HCT116 (cell line): ENCODE data around the gene PRDM12.

ENCODE experiments used
- CEBPB ChIP-seq: IDR thresholded peaks from 2 replicates; pipeline ENCODE4 v1.6.1; 2012; ENCODE audit warnings: low read depth
- CTCF ChIP-seq, 3 experiments: fragments of 200-600 bp in 1 of 3; sonication (generic) in 1 of 3; IDR thresholded peaks in 2 of 3; conservative IDR thresholded peaks in 1 of 3; 2 replicates each; pipeline ENCODE4 v1.5.1; 2012 to 2017; ENCODE audit warnings: low read depth in 2 of 3, low read length in 2 of 3, antibody characterized with exemption in 1 of 3, borderline replicate concordance in 1 of 3, control low read depth in 1 of 3, mild to moderate bottlenecking in 1 of 3, mixed read lengths in 1 of 3, mixed run types in 1 of 3, moderate library complexity in 1 of 3; ENCODE audit not compliant: insufficient read depth in 1 of 3
- EGR1 ChIP-seq: IDR thresholded peaks from 2 replicates; pipeline ENCODE4 v1.6.1; 2012; ENCODE audit warnings: low read depth
- EZH2 ChIP-seq: fragments of 200-600 bp; sonication (generic); IDR thresholded peaks from 2 replicates; pipeline ENCODE4 v1.6.1; 2017; ENCODE audit warnings: antibody characterized with exemption, mixed run types
- EZH2phosphoT487 ChIP-seq: fragments of 200-600 bp; IDR thresholded peaks from 2 replicates; pipeline ENCODE4 v1.6.1; 2018; ENCODE audit warnings: antibody characterized with exemption, borderline replicate concordance
- JUND ChIP-seq: IDR thresholded peaks from 2 replicates; pipeline ENCODE4 v1.6.1; 2012
- MAX ChIP-seq: IDR thresholded peaks from 2 replicates; pipeline ENCODE4 v1.6.1; 2012
- SIN3A ChIP-seq: IDR thresholded peaks from 2 replicates; pipeline ENCODE4 v1.6.1; 2012; ENCODE audit warnings: low read depth

- no peak for TF ChIP-seq EZH2
- TF ChIP-seq CTCF (IDR thresholded peaks at IDR 0.05 in 2 of 3, conservative IDR thresholded peaks at IDR 0.05 in 1 of 3; ENCODE audit: borderline replicate concordance in 1 of 3, insufficient read depth in 1 of 3, low read depth in 2 of 3, low read length in 2 of 3) = no peak
- TF ChIP-seq SIN3A = no peak
- TF ChIP-seq MAX = no peak
- TF ChIP-seq EGR1 = no peak
- no peak for TF ChIP-seq EZH2phosphoT487
- TF ChIP-seq JUND = no peak
- TF ChIP-seq CEBPB = no peak
Measured at GRCh38 chr9:130651221-130651620, 13.2 kb upstream of the PRDM12 start.
